Thyroid gland (tissue), 4 donors: Measurements from ENCODE around the gene TBC1D2B.

Source experiments
- POLR2A ChIP-seq, 2 donors: fragments of 450-650 bp; IDR thresholded peaks; one replicate each; pipeline ENCODE4 v1.6.1; 2017; ENCODE audit warnings: antibody characterized with exemption in 2 of 2, mild to moderate bottlenecking in 2 of 2, moderate library complexity in 1 of 2
- TF ChIP-seq, protein P1 (sequence below), 6 experiments: fragments of 200-600 bp in 3 of 6; fragments of 450-650 bp in 3 of 6; sonication (generic) in 3 of 6; IDR thresholded peaks; one replicate each; pipeline ENCODE4 v1.5.1; 2016 to 2019; ENCODE audit warnings: antibody characterized with exemption in 6 of 6, mild to moderate bottlenecking in 2 of 6, inconsistent platforms in 1 of 6, moderate library complexity in 1 of 6

DNA sequence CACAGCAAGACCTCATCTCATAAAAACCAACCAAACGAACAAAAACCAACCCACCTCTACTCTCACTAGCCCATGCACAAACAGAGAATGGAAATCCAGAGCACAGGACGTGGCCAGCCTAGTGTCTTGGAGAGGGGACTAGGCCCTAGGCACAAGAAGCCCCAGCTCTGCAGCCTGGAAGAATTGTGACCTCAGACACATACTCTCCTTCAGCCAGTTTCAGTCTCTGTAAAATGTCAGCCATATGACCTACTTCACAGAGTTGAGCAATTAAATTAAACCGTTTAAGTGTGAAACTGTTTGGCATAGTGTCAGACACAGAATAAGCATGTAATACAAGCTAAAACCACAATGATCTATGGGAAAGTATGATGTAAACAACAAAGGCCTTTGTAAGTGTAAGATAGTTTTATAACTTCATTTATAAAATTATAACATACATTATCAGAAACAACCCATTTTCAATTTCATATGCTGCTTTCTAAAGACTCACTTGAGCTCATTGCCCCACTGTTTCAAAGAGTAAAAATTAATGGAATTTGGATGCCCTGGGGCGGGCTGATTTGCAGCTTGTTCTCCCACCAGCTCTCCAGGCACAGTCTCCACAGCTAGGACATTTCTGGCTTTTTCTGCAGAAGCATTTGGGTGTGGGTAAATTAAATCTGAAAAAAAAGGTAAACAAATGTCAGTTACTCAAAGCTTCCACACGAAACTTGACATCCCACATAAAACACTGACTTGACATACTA, 32.9 kb downstream of the TBC1D2B start:
- TF ChIP-seq, protein P1, sequence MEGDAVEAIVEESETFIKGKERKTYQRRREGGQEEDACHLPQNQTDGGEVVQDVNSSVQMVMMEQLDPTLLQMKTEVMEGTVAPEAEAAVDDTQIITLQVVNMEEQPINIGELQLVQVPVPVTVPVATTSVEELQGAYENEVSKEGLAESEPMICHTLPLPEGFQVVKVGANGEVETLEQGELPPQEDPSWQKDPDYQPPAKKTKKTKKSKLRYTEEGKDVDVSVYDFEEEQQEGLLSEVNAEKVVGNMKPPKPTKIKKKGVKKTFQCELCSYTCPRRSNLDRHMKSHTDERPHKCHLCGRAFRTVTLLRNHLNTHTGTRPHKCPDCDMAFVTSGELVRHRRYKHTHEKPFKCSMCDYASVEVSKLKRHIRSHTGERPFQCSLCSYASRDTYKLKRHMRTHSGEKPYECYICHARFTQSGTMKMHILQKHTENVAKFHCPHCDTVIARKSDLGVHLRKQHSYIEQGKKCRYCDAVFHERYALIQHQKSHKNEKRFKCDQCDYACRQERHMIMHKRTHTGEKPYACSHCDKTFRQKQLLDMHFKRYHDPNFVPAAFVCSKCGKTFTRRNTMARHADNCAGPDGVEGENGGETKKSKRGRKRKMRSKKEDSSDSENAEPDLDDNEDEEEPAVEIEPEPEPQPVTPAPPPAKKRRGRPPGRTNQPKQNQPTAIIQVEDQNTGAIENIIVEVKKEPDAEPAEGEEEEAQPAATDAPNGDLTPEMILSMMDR (IDR thresholded peaks at IDR 0.05): no peak
- TF ChIP-seq POLR2A (IDR thresholded peaks at IDR 0.05): no peak
